GM21423 (cell line): ENCODE measurements around the gene BCL7A.
"Not testable (repeated sequence)": the region's sequence is repeated elsewhere in the genome, so short reads cannot be mapped to it uniquely, and the experiment has no call there.

Source experiments
- ATAC-seq: cut with Tn5 transposase; IDR thresholded peaks from one replicate; pipeline ENCODE4 v1.9.1; 2021; ENCODE audit warnings: mild to moderate bottlenecking, moderate library complexity; ENCODE audit not compliant: unreplicated experiment

Gene BCL7A

GRCh38 chr12:122024132-122024785 is 2.6 kb downstream of the BCL7A start:
- no peak for ATAC-seq

DNA sequence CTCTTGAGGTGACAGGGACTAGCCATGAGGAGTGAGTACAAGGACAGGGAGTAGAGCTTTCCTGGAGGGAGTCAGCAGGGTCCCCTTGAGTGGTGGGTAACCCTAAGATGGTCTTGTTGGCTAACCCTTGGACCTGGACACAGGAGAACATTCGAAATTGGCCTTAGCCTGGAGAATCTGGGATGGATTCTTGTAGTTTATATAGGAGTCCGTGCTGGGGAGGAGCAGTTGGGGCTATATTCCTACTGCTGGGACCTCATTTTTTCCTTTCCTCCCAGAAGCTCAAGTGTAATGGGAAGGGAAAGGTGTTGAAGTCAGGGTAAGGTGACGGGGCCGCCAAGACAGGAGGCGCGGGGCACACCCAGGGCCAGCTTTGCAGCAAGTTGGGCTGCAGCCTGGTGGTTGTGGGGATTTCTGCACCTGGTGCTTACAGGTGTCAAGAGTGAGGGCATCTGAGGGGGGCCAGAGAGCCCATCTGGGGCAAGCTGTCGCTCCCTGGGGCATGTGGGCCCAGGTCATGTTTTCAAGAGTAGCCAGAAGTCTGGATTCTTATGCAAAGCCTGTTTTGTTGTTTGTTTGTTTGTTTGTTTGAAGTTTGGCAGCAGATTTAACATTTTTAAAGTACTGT is 5.1 kb downstream of the BCL7A start:
- ATAC-seq = no peak

GRCh38 chr12:122028165-122028904 is 6.7 kb downstream of the BCL7A start:
- no peak for ATAC-seq

DNA sequence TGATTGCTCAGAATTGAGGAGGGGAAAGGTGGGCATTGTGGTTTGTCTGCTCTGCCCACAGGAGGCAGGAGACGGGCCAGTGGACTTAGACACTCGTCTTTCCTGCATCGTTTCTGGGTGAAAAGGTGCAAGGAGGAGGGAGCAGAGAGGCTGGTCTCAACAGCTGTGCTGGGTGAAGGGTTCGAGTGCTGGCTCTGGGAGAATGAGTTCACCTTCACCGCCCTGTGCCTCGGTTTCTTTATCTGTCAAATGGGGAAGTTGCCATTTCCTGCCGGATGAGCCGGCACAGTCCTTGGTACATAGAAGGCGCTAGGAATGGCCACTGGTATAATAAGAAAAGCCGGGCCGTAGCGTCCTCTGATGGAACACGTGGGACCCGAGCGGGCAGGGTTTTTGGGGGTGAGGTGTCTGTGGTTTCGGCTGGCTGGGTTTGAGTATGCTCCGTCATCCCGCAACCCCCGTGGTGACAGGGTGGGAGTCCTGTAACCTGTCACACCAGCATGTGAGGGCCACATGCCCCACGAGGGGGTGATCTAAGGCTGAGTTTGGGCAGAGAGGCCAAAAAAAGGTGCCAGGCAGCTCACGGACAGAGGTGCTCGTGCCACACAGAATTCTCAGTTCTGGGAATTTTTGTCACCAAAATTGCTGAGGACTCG is 7.3 kb downstream of the BCL7A start:
- no peak for ATAC-seq

DNA sequence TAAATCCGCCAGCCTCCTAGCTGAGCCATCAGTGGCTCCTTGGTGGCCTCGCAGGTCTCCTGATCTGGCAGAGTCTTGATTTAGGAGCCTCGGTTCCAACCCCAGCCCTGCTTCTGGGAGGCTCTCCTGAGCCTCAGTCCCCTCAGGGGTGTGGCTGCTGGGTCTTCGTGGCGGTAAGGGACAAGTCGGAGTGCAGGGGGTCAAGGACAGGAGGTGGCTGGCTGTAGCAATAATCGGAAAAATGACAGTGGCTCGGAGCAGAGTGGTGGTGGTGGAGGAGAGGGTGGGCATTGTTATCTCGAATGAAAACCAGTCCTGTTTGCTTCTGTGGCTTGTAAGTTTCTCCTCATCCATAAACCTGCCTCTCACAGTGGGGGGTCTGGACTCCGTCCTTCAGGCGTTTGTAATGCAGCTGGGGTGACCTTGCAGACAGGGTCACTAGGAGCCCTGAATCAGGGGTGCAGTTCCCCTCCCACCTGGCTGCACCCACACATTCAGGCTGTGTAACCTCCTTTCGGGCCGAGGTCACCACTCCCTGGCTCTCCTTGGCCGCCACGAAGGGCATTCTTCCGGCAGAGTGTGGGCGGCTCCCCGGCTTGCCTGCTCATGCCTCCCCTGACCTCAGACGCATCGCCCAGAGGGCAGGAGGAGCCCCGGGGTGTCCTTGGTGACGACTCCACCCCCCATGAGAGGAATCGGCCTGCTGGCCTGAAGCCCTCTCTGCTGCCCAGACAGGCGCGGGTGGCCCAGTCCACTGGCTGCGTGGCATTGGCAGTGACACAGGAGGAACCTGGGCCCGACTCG is 8.1 kb downstream of the BCL7A start:
- no peak for ATAC-seq

DNA sequence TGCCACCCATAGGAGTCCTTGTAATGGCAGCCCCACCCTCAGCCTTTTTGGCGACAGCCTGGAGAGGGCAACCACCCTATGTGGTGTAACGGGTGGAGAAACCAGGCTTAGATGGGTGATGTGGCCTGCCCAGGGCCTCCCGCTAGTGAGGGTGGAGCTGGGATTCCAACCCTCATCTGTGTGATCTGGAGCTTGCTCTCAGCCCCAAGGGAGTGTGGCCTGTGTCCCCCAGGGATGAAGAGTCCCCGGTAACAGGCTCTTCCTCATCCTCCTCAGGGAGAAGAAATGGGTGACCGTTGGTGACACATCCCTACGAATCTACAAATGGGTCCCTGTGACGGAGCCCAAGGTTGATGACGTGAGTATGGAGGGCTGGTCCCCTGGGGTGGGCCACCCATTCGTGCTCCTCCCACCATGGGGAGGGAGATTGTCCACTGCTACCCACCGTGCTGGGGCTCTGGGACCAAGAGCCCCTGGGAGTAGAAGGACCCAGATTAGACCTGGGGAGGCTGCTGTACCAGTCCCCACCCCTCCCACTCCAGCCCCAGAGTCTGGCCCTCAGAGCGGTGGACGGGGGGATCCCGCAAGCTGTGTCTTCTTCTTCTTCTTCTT is 8.8 kb downstream of the BCL7A start:
- ATAC-seq = no peak

GRCh38 chr12:122031342-122032216 is 9.9 kb downstream of the BCL7A start:
- no peak for ATAC-seq

- ATAC-seq = no peak
Measured at GRCh38 chr12:122032580-122032979, 10.9 kb downstream of the BCL7A start.

GRCh38 chr12:122035292-122035691 is 13.6 kb downstream of the BCL7A start:
- ATAC-seq = no peak

DNA sequence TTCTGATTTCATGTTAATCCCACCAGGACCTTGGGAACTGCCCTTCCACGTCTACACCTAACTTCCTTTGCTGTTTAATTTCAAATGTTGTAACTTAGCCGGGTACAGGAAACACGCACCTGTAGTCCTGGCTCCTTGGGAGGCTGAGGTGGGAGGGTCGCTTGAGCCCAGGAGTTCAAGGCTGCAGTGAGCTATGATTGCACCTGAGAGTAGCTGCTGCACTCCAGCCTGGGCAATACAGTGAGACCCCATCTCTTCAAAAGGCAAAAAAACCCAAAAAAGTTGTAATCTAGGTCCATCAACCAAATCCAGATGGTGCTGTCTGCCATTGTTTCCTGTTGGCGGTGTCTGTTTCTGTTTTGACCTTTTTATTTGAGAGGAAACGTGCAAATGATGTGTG is 14.5 kb downstream of the BCL7A start:
- ATAC-seq = no peak

DNA sequence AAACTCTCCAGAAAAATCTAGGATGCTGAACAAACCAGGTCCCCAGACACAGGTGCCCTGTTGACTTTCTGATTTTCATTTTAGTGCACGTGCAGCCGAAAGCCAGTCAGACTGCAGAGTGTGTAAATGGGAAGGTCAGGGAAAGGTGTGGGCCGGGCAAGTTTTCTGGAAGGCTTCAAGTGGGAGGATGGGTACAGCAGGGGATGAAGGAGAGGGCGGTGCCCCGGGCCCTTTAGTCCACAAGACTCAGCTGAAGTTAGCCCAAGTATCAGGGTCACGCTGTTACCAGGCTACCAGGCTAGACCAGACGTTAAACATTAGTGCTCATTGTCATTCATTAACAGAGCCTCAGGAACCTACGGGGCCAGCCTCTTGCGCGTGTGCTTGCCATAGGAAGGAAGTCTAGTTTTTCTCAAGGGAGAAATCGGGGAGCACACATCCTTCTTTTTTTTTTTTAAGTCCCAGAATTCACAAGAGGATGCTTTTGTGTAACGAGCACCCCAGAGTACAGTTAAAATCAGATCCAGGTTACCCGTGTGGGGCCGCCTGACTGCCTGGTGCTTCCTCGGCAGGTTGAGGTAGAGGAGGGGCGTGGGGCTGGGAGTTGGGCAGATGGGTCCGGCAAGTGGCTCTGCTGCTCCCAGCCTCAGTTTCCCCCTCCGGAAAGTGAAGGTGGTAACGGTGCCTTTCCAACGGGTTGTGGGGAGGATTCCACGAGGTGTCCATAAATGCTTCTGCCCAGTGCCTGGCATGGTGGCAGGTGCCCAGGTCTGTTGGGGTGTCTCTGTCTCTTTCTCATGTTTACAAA is 19.1 kb downstream of the BCL7A start:
- ATAC-seq = no peak

DNA sequence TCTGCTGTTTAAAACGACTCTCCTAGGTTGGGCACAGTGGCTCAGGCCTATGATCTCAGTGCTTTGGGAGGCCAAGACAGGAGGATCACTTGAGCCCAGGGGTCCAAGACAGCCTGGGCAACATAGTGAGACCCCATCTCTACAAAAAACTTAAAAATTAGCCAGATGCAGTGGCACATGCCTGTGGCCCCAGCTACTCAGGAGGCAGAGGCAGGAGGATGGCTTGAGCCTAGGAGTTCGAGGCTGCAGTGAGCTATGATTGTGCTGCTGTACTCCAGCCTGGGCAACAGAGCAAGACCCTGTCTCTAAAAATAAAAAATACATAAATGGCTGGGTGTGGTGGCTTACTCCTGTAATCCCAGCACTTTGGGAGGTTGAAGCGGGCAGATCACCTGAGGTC is 19.8 kb downstream of the BCL7A start:
- ATAC-seq = not testable (repeated sequence)

DNA sequence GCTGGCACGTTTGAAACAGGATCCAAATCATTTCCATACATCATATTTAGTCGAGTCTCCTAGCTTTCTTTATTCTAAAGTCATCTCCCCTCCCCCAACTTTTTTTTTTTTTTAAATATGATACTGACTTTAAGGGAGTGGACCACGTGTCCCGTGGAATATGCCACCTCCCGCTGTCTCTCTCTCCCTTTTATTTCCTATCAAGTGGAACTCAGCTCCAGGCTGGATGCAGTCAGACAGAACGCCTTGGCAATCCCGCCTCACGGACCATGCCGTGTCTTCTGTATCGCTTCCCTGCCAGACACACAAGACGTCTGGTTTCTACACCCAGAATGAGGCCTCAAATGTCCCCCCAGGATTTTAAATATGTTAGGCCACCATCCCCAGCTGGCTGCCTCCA is 21.2 kb downstream of the BCL7A start:
- ATAC-seq = no peak

GRCh38 chr12:122043476-122043875 is 21.8 kb downstream of the BCL7A start:
- no peak for ATAC-seq

GRCh38 chr12:122045262-122045661 is 23.6 kb downstream of the BCL7A start:
- ATAC-seq = no peak

DNA sequence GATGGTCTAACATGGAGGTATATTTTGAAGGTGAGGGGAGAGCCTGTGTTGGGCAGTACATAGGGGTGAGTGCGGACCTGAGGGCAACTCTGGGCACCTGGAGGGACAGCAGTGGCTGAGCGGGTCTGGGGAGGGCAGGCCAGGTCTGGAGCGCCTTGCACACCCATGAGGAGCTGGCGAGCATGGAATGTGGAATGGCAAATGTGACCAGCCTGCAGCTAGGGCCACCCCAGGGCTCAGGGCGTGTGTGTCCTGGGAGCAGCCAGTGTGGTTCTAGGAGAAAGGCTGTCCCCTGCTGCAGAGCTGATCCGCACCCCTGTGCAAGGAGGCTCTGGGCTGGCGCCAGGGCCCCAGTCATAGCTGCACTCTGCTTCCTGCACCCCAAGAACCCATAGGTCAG is 24.5 kb downstream of the BCL7A start:
- no peak for ATAC-seq

DNA sequence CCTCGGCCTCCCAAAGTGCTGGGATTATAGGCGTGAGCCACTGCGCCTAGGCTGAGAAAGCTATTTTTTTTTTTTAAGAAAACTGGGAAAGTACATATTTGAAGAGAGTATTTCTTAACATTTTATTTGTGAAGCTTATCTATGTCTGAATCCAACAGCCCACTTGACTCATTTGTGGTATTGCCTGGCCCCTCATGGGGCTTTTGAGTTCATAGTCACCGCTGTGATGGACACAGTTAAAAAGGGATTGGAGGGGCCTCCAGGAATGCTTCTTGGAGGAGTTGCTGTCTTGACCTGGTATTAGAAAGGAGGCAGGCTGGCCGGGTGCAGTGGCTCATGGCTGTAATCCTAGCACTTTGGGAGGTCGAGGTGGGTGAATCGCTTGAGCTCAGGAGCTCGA is 26.5 kb downstream of the BCL7A start:
- ATAC-seq = no peak

GRCh38 chr12:122049827-122050226 is 28.1 kb downstream of the BCL7A start:
- no peak for ATAC-seq

DNA sequence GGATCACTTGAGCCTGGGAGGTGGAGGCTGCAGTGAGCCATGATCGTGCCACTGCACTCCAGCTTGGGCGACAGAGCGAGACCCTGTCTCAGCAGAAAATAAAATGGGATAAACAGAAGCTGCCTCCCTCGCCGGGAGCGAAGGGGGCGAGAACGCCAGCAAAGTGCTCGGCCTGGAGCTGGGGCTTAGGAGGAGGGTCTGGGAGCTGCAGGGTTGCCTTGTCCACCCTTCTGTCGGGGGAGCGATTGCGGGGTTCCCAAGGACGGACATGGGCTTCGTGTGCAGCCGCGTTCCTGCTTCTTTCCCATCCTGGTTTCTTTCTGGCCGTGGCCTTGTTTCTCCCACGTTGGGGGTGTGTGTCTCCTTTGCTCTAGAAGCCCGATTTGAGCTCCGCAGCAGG is 29.0 kb downstream of the BCL7A start:
- ATAC-seq = no peak
